Muscle layer of duodenum (tissue), 2 donors: ENCODE measurements around the gene FBXL3.
"Not testable (repeated sequence)": the region's sequence is repeated elsewhere in the genome, so short reads cannot be mapped to it uniquely, and the experiment has no call there.

Experiments used
- H3K27ac ChIP-seq: one replicate; pipeline ENCODE4 v1.7.0; 2013; ENCODE audit warnings: mild to moderate bottlenecking, low read length
- H3K27me3 ChIP-seq: one replicate; pipeline ENCODE4 v1.7.0; 2013; ENCODE audit warnings: low read depth, mild to moderate bottlenecking, control low read depth, low read length
- H3K36me3 ChIP-seq, 2 donors: one replicate each; pipeline ENCODE4 v1.7.0; 2013; ENCODE audit warnings: low read length in 2 of 2, control low read depth in 1 of 2, mild to moderate bottlenecking in 1 of 2; ENCODE audit not compliant: insufficient read depth in 2 of 2, control insufficient read depth in 1 of 2
- H3K4me1 ChIP-seq, 2 donors: one replicate each; pipeline ENCODE4 v1.7.0; 2013; ENCODE audit warnings: low read length in 2 of 2, mild to moderate bottlenecking in 2 of 2, control low read depth in 1 of 2, moderate library complexity in 1 of 2; ENCODE audit not compliant: insufficient read depth in 2 of 2, control insufficient read depth in 1 of 2
- H3K4me3 ChIP-seq, 2 donors: one replicate each; pipeline ENCODE4 v1.7.0; 2013; ENCODE audit warnings: low read length in 2 of 2, low read depth in 1 of 2, mild to moderate bottlenecking in 1 of 2
- H3K9me3 ChIP-seq, 2 donors: one replicate each; pipeline ENCODE4 v1.7.0; 2013; ENCODE audit warnings: low read length in 2 of 2, control low read depth in 1 of 2, mild to moderate bottlenecking in 1 of 2; ENCODE audit not compliant: control insufficient read depth in 1 of 2
- donor health status: healthy.

The FBXL3 gene

DNA sequence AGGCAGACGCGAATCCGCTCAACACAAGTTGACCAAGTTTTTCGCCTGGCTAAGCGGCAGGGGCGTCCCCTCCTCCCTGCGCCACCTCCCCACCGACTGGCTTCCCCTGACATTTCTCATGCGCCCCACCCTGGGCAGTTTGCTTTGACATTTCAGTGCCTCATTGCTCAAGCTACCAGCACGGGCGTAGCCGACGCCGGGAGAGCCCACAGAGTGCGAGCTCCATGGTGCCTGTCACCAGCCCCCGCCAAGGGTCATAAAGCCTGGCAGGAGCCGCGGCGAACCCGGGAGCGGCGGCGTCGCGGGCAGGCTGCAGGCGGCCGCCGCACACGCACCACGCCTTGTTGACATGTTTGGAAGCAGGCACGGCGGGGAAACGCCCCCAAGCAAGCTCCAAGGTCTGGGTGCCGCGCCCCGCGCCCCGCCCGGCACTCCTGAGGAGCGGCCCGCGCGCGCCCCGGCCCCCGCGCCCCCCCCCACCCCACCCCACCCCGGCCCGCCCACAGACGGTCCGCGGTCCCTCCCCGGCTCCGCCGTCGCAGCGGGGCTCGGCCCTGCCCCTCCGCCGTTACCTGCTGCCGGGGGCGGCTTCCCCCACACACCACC is 601 bp downstream of the FBXL3 start:
- Histone ChIP-seq H3K27ac (peak overlapping the region; percentile 77), H3K4me1 (peaks cover 26 to 43% of the 10 kb centered on the region in 2 donors), H3K4me3 (peak overlapping the region; percentile 86 to 96)

GRCh38 chr13:77022341-77022740 is 4.6 kb downstream of the FBXL3 start:
- Histone ChIP-seq H3K9me3 (no peaks in the 10 kb centered on the region), H3K27ac (no peak overlapping the region), H3K27me3 (no peaks in the 10 kb centered on the region), H3K4me1 (peaks cover 29 to 56% of the 10 kb centered on the region in 2 donors), H3K4me3 (no peak overlapping the region), H3K36me3 (peaks cover 4 to 13% of the 10 kb centered on the region in 2 donors)

More for the DNA sequence above, 601 bp downstream of the FBXL3 start:
- H3K9me3 ChIP-seq = no peaks in the 10 kb centered on the region
- H3K27me3 ChIP-seq = no peaks in the 10 kb centered on the region
- H3K36me3 ChIP-seq = peaks cover 0 to 5% of the 10 kb centered on the region in 2 donors

DNA sequence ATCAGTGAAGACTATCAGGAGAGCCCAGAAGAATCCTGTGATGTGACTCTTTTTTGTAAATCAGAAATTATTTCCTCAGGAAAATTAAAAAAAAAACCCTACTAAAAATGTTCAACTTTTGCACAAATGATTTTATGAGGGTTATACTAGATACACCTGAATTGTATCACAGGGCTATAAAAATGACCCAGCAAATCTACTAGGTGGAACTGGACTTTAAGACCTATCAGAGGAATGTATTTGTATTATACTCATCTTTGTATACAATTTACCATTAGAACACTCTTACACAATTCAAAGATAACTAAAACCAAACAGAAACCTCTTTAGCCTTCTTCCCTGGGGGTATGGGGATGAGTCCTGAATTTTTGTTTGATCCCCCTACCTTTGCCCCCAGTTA is 7.2 kb downstream of the FBXL3 start:
- peaks cover 13 to 32% of the 10 kb centered on the region in 2 donors for H3K36me3 ChIP-seq
- no peak overlapping the region for H3K4me3 ChIP-seq
- no peaks in the 10 kb centered on the region for H3K27me3 ChIP-seq
- no peak overlapping the region for H3K27ac ChIP-seq
- peaks cover 25 to 65% of the 10 kb centered on the region in 2 donors for H3K4me1 ChIP-seq
- H3K9me3 ChIP-seq = no peaks in the 10 kb centered on the region

DNA sequence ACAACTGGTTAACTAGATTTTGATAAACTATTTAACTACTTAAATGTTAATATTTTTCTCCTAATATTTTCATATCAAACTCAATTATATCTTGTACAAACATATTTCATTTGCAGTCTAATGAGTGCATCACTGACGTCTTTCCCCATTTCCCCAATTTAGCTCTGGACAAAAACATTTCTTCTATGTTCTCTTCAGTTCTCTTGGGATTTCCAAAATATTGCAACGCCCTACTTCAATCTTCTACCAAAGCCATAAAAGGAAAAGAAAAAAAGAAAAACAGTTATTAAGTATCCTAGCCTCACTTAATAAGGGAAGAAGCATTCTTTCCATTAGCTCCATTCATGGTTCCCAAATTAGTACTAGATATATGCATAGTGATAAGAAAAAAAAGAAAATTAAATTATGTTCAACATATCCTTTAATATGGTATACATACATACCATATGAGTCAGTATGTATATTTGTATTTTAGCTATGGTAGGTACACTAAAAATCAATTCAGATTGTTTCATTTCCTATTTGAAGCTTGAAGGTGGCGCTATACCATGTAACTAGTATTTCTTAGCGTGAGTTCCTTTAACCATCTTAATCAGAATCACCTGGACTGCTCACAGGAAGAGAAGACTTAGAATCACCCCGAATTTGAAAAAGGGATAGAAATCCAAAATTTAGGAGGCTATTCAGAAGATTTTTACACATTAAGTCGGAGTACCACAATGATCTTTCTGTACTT is 9.9 kb downstream of the FBXL3 start:
- Histone ChIP-seq H3K4me3 (no peak overlapping the region), H3K27me3 (no peaks in the 10 kb centered on the region), H3K36me3 (peaks cover 32 to 49% of the 10 kb centered on the region in 2 donors), H3K9me3 (no peaks in the 10 kb centered on the region), H3K4me1 (peaks cover 4 to 45% of the 10 kb centered on the region in 2 donors), H3K27ac (no peak overlapping the region)

- Histone ChIP-seq H3K9me3 (no peaks in the 10 kb centered on the region), H3K4me3 (no peak overlapping the region), H3K4me1 (peaks cover 3 to 37% of the 10 kb centered on the region in 2 donors), H3K36me3 (peaks cover 39 to 53% of the 10 kb centered on the region in 2 donors), H3K27ac (no peak overlapping the region), H3K27me3 (no peaks in the 10 kb centered on the region)
Measured at GRCh38 chr13:77016251-77016812, 10.6 kb downstream of the FBXL3 start.

GRCh38 chr13:77014906-77015685 is 11.9 kb downstream of the FBXL3 start:
- H3K4me3 ChIP-seq = no peak overlapping the region
- no peak overlapping the region for H3K27ac ChIP-seq
- H3K9me3 ChIP-seq = no peaks in the 10 kb centered on the region
- peaks cover 51 to 59% of the 10 kb centered on the region in 2 donors for H3K36me3 ChIP-seq
- H3K4me1 ChIP-seq = peaks cover 3 to 26% of the 10 kb centered on the region in 2 donors
- no peaks in the 10 kb centered on the region for H3K27me3 ChIP-seq

DNA sequence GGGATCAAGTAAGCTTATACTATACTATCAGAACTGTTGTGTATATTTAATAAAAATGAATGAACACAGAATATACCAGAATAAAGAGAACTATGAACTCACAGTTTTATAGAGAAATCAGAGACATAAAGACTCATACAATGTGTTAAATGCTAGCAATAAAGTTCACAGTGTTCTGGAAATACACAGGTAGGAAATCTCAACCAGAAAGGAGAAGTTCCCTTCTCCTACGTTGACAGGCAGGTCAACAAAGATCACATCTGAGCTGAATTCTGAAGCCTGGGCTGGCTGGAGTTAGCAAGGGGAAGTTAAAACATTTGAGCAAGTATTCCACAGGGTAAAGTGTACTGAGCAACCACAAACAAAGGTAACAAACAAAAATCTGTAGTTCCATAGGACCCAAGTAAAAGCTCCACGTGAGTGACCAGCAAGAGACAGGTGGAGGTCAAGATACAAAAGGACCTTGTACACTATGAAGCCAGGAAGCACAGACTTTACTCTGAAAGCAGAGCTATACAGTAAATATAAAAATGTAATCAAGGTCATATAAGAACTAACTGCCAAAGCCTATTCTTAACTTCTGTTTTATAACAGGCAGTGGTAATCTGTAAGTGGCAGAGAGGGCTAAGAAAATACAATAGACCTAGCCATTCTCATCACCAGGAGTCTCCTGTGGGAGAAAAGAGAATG is 13.0 kb downstream of the FBXL3 start:
- Histone ChIP-seq H3K9me3 (no peaks in the 10 kb centered on the region), H3K36me3 (peaks cover 56 to 59% of the 10 kb centered on the region in 2 donors), H3K4me3 (no peak overlapping the region), H3K4me1 (peaks cover 0 to 21% of the 10 kb centered on the region in 2 donors), H3K27ac (no peak overlapping the region), H3K27me3 (no peaks in the 10 kb centered on the region)

DNA sequence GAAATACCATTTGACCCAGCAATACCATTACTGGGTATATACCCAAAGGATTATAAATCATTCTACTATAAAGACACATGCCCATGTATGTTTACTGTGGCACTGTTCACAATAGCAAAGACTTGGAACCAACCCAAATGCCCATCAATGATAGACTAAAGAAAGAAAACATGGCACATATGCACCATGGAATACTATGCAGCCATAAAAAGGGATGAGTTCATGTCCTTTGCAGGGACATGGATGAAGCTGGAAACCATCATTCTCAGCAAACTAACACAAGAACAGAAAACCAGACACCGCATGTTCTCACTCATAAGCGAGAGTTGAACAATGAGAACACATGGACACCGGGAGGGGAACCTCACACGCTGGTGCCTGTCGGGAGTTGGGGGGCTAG is 17.2 kb downstream of the FBXL3 start:
- H3K27ac ChIP-seq, H3K27me3 ChIP-seq, H3K4me3 ChIP-seq, H3K9me3 ChIP-seq: not testable (repeated sequence)
- Histone ChIP-seq H3K4me1 (peaks cover 0 to 25% of the 10 kb centered on the region in 2 donors), H3K36me3 (peaks cover 46 to 60% of the 10 kb centered on the region in 2 donors)

- no peak overlapping the region for H3K27ac ChIP-seq
- H3K27me3 ChIP-seq = no peaks in the 10 kb centered on the region
- H3K36me3 ChIP-seq = peaks cover 38 to 53% of the 10 kb centered on the region in 2 donors
- peaks cover 0 to 22% of the 10 kb centered on the region in 2 donors for H3K4me1 ChIP-seq
- no peak overlapping the region for H3K4me3 ChIP-seq
- no peaks in the 10 kb centered on the region for H3K9me3 ChIP-seq
Measured at GRCh38 chr13:77009011-77009410, 17.9 kb downstream of the FBXL3 start.

DNA sequence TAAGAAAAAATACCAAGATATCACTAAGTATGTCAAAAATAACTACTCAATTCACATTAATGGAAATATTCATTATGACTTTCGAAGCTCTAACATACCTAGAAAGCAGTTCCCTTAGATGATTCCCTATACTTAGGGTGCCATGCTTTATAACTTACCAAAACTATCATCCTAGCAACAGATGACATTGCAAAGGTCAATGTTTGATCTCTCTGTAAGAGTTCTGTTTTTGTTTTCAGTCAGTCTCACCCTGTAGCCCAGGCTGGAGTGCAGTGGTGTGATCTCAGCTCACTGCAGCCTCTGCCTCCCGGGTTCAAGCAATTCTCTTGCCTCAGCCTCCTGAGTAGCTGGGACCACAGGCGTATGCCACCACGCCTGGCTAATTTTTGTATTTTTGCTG is 18.6 kb downstream of the FBXL3 start:
- H3K4me1 ChIP-seq = peaks cover 0 to 19% of the 10 kb centered on the region in 2 donors
- H3K27ac ChIP-seq, H3K4me3 ChIP-seq, H3K9me3 ChIP-seq, H3K27me3 ChIP-seq: not testable (repeated sequence)
- H3K36me3 ChIP-seq = peaks cover 33 to 46% of the 10 kb centered on the region in 2 donors
